ENCODE measurements around the gene MARK2. TPM values are rescaled to one million over a fixed set of nuclear protein-coding genes. Genes with fewer than 3 reads are reported as not detected.
A peak's percentile ranks its signal among the peaks of the same experiment; 100 is the strongest.

MARK2 gene
- total and polyA plus RNA-seq, 12 donors: 12.6 to 42.7 (median 37.3) TPM

- peaks cover 0 to 98% (median 54%) of the 10 kb centered on the region in 9 donors for H3K36me3 ChIP-seq
- 86 to 94% methylated on average over 5 of the region's 5 CpGs for WGBS, 2 donors
- DNase-seq: no peak
- no peaks in the 10 kb centered on the region for H3K9me3 ChIP-seq
- intact Hi-C loops (cut with DNase I): loop anchor here in 1 of 10 donors (5.0 kb wide), 1 partner anchor 326 kb away; no protein-coding TSS in a partner anchor
- no peak overlapping the region for H3K4me3 ChIP-seq
- peaks cover 0 to 4% (median 0%) of the 10 kb centered on the region in 9 donors for H3K4me1 ChIP-seq
- ATAC-seq: no peak
- H3K27me3 ChIP-seq: no peaks in the 10 kb centered on the region
- H3K27ac ChIP-seq: no peak overlapping the region
- TF ChIP-seq CTCF (IDR thresholded peaks at IDR 0.05): no peak
Observed at GRCh38 chr11:63821411-63821810, 17.5 kb upstream of the MARK2 start.

DNA sequence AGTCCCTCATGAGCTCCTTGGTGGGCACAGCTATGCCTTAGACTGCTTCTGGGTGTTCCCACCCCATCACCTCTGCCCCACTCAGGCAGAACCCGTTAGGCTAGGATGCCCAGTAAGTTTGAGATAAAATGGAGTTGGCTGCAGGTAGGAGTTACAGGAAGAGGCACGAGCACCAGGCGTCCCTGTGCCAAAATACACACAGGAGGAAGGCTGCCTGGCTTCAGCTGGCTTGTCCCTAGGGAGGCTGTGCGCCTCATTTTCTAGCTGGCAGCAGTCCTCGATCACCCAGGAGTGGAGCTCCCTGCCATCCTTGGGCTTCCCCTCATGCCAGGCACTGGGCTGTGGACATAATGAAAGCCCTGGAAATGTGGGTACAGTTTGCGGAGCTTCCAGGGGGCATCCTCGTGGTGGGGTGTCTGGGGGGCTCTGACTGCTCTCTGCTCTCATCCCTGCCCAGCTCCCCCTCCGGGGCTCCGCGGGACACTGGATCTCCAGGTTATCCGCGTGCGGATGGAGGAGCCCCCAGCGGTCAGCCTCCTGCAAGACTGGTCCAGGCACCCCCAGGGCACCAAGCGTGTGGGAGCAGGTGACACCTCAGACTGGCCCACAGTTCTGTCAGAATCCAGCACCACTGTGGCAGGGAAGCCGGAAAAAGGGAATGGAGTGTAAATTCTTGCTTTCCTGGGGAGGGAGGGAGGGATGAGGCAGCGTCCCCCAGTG lies 12.3 kb upstream of the MARK2 start:
- TF ChIP-seq CTCF (IDR thresholded peaks at IDR 0.05): no peak
- Histone ChIP-seq H3K4me3 (no peak overlapping the region), H3K9me3 (no peaks in the 10 kb centered on the region), H3K27ac (no peak overlapping the region), H3K36me3 (peaks cover 0 to 62% (median 28%) of the 10 kb centered on the region in 9 donors), H3K27me3 (no peaks in the 10 kb centered on the region), H3K4me1 (no peaks in the 10 kb centered on the region)
- DNase-seq (no peak), ATAC-seq (no peak)
- 83 to 86% methylated on average over 17 of the region's 17 CpGs for WGBS, 2 donors
- intact Hi-C loops (cut with DNase I): loop anchor here in 1 of 10 donors (5.0 kb wide), 1 partner anchor 136 kb away; no protein-coding TSS in a partner anchor

GRCh38 chr11:63829823-63830489 lies 9.0 kb upstream of the MARK2 start:
- no peaks in the 10 kb centered on the region for H3K27me3 ChIP-seq
- ATAC-seq: peak in 5 of 8 donors; percentile 27 to 52 (median 46)
- H3K4me3 ChIP-seq: no peak overlapping the region
- no peaks in the 10 kb centered on the region for H3K4me1 ChIP-seq
- H3K36me3 ChIP-seq: peaks cover 0 to 29% (median 3%) of the 10 kb centered on the region in 9 donors
- no peak for DNase-seq
- no peaks in the 10 kb centered on the region for H3K9me3 ChIP-seq
- WGBS, 2 donors: 82 to 83% methylated on average over 8 of the region's 8 CpGs
- peak in 6 of 9 donors; percentile 8 to 32 (median 20) for TF ChIP-seq CTCF (IDR thresholded peaks at IDR 0.05)
- intact Hi-C loops (cut with DNase I): loop anchor here in 1 of 10 donors (5.0 kb wide), 1 partner anchor 132 kb away; no protein-coding TSS in a partner anchor
- no peak overlapping the region for H3K27ac ChIP-seq

DNA sequence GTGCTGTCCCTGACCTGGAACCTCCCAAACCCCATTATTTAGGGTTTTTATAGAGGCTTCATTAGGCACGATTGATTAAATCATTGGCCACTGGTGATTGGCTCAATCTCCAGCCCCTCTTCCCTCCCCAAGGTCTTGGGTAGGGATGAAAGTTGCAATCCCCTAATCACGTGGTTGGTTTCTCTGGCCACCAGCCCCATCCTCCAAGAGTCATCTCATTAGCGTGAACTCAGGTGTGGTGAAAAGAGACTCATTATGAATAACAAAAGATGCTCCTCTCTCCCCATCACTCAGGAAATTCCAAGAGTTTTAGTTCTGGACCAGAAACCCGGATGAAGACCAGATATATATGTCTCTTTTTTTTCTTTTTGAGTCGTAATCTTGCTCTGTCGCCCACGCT lies 7.6 kb upstream of the MARK2 start:
- ATAC-seq: no peak
- H3K4me3 ChIP-seq: no peak overlapping the region
- H3K27ac ChIP-seq: no peak overlapping the region
- 69 to 73% methylated on average over 7 of the region's 7 CpGs for WGBS, 2 donors
- no peaks in the 10 kb centered on the region for H3K4me1 ChIP-seq
- no peaks in the 10 kb centered on the region for H3K9me3 ChIP-seq
- intact Hi-C loops (cut with DNase I): no loop called here
- H3K27me3 ChIP-seq: no peaks in the 10 kb centered on the region
- TF ChIP-seq CTCF (IDR thresholded peaks at IDR 0.05): no peak
- DNase-seq: no peak
- peaks cover 0 to 15% (median 0%) of the 10 kb centered on the region in 9 donors for H3K36me3 ChIP-seq

Measured in heart right ventricle (tissue), 16 donors.